ENCODE measurements around the gene MLANA. TPM values are rescaled to one million over a fixed set of nuclear protein-coding genes. Genes with fewer than 3 reads are reported as not detected.
A peak's percentile ranks its signal among the peaks of the same experiment; 100 is the strongest.

MLANA gene
- total and polyA plus RNA-seq, 2 experiments from 2014 or later, result 0.94 TPM; not detected in 1

- TF ChIP-seq CTCF (IDR thresholded peaks at IDR 0.05; ENCODE audit: low read depth, low read length), result no peak
- Histone ChIP-seq H3K36me3 (no peaks in the 10 kb centered on the region), H3K4me1 (ENCODE audit: low read depth) (peaks cover 30% of the 10 kb centered on the region), H3K4me3 (no peak overlapping the region), H3K27ac (peak overlapping the region; percentile 80), H3K27me3 (no peaks in the 10 kb centered on the region), H3K9me3 (ENCODE audit: low read depth) (no peaks in the 10 kb centered on the region)
- DNase-seq (ENCODE audit: low read depth in 1 of 2, low spot score in 1 of 2), result peak in 1 of 2 donors; percentile 13
These were observed 58.5 kb downstream of the MLANA start for GRCh38 chr9:5949103-5949699.

GRCh38 chr9:5950261-5950660 is 59.6 kb downstream of the MLANA start:
- no peak overlapping the region for H3K4me3 ChIP-seq
- H3K36me3 ChIP-seq, result no peaks in the 10 kb centered on the region
- H3K9me3 ChIP-seq (ENCODE audit: low read depth), result no peaks in the 10 kb centered on the region
- no peak for TF ChIP-seq CTCF (IDR thresholded peaks at IDR 0.05; ENCODE audit: low read depth, low read length)
- H3K27ac ChIP-seq, result no peak overlapping the region
- no peak for DNase-seq (ENCODE audit: low read depth in 1 of 2, low spot score in 1 of 2)
- H3K4me1 ChIP-seq (ENCODE audit: low read depth), result peaks cover 30% of the 10 kb centered on the region
- H3K27me3 ChIP-seq, result no peaks in the 10 kb centered on the region

- Histone ChIP-seq H3K4me3 (no peak overlapping the region), H3K36me3 (no peaks in the 10 kb centered on the region), H3K9me3 (ENCODE audit: low read depth) (no peaks in the 10 kb centered on the region), H3K4me1 (ENCODE audit: low read depth) (peaks cover 27% of the 10 kb centered on the region), H3K27me3 (no peaks in the 10 kb centered on the region), H3K27ac (no peak overlapping the region)
- TF ChIP-seq CTCF (IDR thresholded peaks at IDR 0.05; ENCODE audit: low read depth, low read length), result no peak
- DNase-seq (ENCODE audit: low read depth in 1 of 2, low spot score in 1 of 2), result peak in 1 of 2 donors; percentile 12
These were observed 61.1 kb downstream of the MLANA start for GRCh38 chr9:5951686-5952211.

- peaks cover 4% of the 10 kb centered on the region for H3K4me1 ChIP-seq (ENCODE audit: low read depth)
- no peak overlapping the region for H3K27ac ChIP-seq
- TF ChIP-seq CTCF (IDR thresholded peaks at IDR 0.05; ENCODE audit: low read depth, low read length), result no peak
- no peaks in the 10 kb centered on the region for H3K27me3 ChIP-seq
- no peak overlapping the region for H3K4me3 ChIP-seq
- no peaks in the 10 kb centered on the region for H3K36me3 ChIP-seq
- H3K9me3 ChIP-seq (ENCODE audit: low read depth), result no peaks in the 10 kb centered on the region
- peak; percentile 24 to 27 for DNase-seq (ENCODE audit: low read depth in 1 of 2, low spot score in 1 of 2)
These were observed 63.3 kb downstream of the MLANA start for GRCh38 chr9:5953743-5954707.

- no peak for DNase-seq (ENCODE audit: low read depth in 1 of 2, low spot score in 1 of 2)
- Histone ChIP-seq H3K27me3 (no peaks in the 10 kb centered on the region), H3K9me3 (ENCODE audit: low read depth) (no peaks in the 10 kb centered on the region), H3K36me3 (no peaks in the 10 kb centered on the region), H3K27ac (no peak overlapping the region), H3K4me1 (ENCODE audit: low read depth) (no peaks in the 10 kb centered on the region), H3K4me3 (no peak overlapping the region)
- no peak for TF ChIP-seq CTCF (IDR thresholded peaks at IDR 0.05; ENCODE audit: low read depth, low read length)
These were observed 66.5 kb downstream of the MLANA start for GRCh38 chr9:5957166-5957565.
